Measurements from ENCODE around the gene OTUB1.

The OTUB1 gene

GRCh38 chr11:63974259-63975143 is 11.7 kb upstream of the OTUB1 start, which contains the start of gene COX8A:
Gene COX8A (plus strand): TSS chr11:63974620. CDS start chr11:63974681, 61 bp downstream.
- DNase-seq (ENCODE audit: low read depth in 2 of 2): peak; percentile 78 to 89

GRCh38 chr11:63978551-63979239 is 7.5 kb upstream of the OTUB1 start:
- no peak for DNase-seq (ENCODE audit: low read depth in 2 of 2)

- DNase-seq (ENCODE audit: low read depth in 2 of 2): no peak
Observed at GRCh38 chr11:63979426-63979825, 6.8 kb upstream of the OTUB1 start.

GRCh38 chr11:63985812-63986155 is 454 bp upstream of the OTUB1 start:
- DNase-seq (ENCODE audit: low read depth in 2 of 2): peak in 1 of 2 donors; percentile 54

GRCh38 chr11:63986932-63987513 is 785 bp downstream of the OTUB1 start:
- DNase-seq (ENCODE audit: low read depth in 2 of 2): no peak

- no peak for DNase-seq (ENCODE audit: low read depth in 2 of 2)
Observed at GRCh38 chr11:63991558-63991957, 5.3 kb downstream of the OTUB1 start.

- no peak for DNase-seq (ENCODE audit: low read depth in 2 of 2)
Observed at GRCh38 chr11:63993100-63993499, 6.9 kb downstream of the OTUB1 start.

- DNase-seq (ENCODE audit: low read depth in 2 of 2): no peak
Observed at GRCh38 chr11:63993993-63994392, 7.8 kb downstream of the OTUB1 start.

GRCh38 chr11:63996512-63996911 is 10.3 kb downstream of the OTUB1 start:
- DNase-seq (ENCODE audit: low read depth in 2 of 2): no peak

- DNase-seq (ENCODE audit: low read depth in 2 of 2): no peak
Observed at GRCh38 chr11:63997104-63997700, 11.0 kb downstream of the OTUB1 start.

GRCh38 chr11:63997801-63998337 is 11.6 kb downstream of the OTUB1 start:
- DNase-seq (ENCODE audit: low read depth in 2 of 2): no peak

- no peak for DNase-seq (ENCODE audit: low read depth in 2 of 2)
Observed at GRCh38 chr11:63998558-63999348, 12.5 kb downstream of the OTUB1 start.

- DNase-seq (ENCODE audit: low read depth in 2 of 2): peak; percentile 59 to 69
Observed at GRCh38 chr11:63999349-64000025, 13.2 kb downstream of the OTUB1 start.

- peak; percentile 53 to 71 for DNase-seq (ENCODE audit: low read depth in 2 of 2)
Observed at GRCh38 chr11:64000026-64000739, 13.9 kb downstream of the OTUB1 start.

- DNase-seq (ENCODE audit: low read depth in 2 of 2): no peak
Observed at GRCh38 chr11:64000740-64001483, 14.7 kb downstream of the OTUB1 start.

- DNase-seq (ENCODE audit: low read depth in 2 of 2): no peak
Observed at GRCh38 chr11:64001484-64002420, 15.5 kb downstream of the OTUB1 start.

- DNase-seq (ENCODE audit: low read depth in 2 of 2): no peak
Observed at GRCh38 chr11:64003807-64004589, 17.8 kb downstream of the OTUB1 start.
